ENCODE measurements around the gene ZNF716.

DNA sequence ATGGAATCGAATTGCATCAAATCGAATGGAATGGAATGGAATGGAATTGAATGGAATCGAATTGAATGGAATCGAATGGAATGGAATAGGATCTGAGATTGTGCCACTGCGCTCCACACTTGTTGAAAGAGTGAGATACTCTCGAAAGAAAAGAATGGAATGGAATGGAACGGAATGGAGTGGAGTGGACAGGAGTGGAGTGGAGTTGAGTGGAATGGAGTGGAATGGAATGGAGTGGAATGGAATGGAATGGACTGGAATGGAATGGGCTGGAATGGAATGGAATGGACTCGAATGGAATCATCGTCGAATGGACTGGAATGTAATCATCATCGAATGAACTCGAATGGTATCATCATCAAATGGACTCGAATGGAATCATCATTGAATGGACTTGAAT lies 38.0 kb downstream of the ZNF716 start:
- TF ChIP-seq, protein P1, sequence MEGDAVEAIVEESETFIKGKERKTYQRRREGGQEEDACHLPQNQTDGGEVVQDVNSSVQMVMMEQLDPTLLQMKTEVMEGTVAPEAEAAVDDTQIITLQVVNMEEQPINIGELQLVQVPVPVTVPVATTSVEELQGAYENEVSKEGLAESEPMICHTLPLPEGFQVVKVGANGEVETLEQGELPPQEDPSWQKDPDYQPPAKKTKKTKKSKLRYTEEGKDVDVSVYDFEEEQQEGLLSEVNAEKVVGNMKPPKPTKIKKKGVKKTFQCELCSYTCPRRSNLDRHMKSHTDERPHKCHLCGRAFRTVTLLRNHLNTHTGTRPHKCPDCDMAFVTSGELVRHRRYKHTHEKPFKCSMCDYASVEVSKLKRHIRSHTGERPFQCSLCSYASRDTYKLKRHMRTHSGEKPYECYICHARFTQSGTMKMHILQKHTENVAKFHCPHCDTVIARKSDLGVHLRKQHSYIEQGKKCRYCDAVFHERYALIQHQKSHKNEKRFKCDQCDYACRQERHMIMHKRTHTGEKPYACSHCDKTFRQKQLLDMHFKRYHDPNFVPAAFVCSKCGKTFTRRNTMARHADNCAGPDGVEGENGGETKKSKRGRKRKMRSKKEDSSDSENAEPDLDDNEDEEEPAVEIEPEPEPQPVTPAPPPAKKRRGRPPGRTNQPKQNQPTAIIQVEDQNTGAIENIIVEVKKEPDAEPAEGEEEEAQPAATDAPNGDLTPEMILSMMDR (IDR thresholded peaks at IDR 0.05): no peak
- TF ChIP-seq POLR2A (IDR thresholded peaks at IDR 0.05): no peak
